ENCODE results near the gene NLRP6.

Gene NLRP6

DNA sequence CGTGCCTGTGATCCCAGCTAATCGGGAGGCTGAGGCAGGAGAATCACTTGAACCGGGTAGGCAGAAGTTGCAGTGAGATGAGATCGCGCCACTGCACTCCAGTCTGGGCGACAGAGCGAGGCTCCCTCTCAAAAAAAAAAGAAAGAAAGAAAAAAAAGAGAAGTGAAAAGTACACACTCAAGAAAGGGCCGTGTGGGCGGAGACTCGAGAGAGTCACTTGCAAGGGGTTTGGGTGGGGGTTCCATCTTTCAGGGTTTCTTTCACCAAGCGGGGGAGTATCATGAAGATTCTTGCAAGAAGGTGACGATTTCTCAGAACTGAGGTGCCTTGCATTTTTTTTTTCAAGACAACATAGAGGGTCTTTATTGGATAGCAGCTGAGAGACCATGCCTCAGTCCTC lies 25.2 kb downstream of the NLRP6 start:
- DNase-seq, result no peak
- Histone ChIP-seq H2BK120ac (ENCODE audit: low read depth, low read length) (no peak overlapping the region), H3K9ac (ENCODE audit: low read length) (no peak overlapping the region), H3K79me1 (ENCODE audit: low read length) (no peaks in the 10 kb centered on the region), H2BK15ac (replicated peaks; ENCODE audit: low read depth) (no peak overlapping the region), H3K27me3 (ENCODE audit: insufficient read depth, low read length, poor library complexity) (no peaks in the 10 kb centered on the region), H3K27ac (ENCODE audit: low read depth, low read length) (no peak overlapping the region), H3K23ac (ENCODE audit: low read length) (no peak overlapping the region), H3K4me2 (ENCODE audit: low read length) (no peak overlapping the region), H2BK5ac (ENCODE audit: low read length) (no peak overlapping the region), H3K4me3 (ENCODE audit: low read length) (no peak overlapping the region), H4K8ac (ENCODE audit: low read depth, low read length) (no peak overlapping the region), H3K56ac (ENCODE audit: low read length) (no peak overlapping the region), H3K4ac (ENCODE audit: low read depth, low read length) (no peak overlapping the region), H3K36me3 (ENCODE audit: control insufficient read depth, insufficient read depth, low read length) (no peaks in the 10 kb centered on the region), H4K5ac (ENCODE audit: low read length) (no peak overlapping the region), H2AK5ac (ENCODE audit: low read length) (no peak overlapping the region), H3K18ac (ENCODE audit: low read length) (no peak overlapping the region), H3K4me1 (ENCODE audit: control insufficient read depth, low read depth, low read length) (peaks cover 9% of the 10 kb centered on the region), H3K79me2 (ENCODE audit: control insufficient read depth, insufficient read depth, low read length) (no peaks in the 10 kb centered on the region)
- WGBS (ENCODE audit: extremely low coverage, insufficient coverage, low lambda C conversion rate), result no CpG with 5 or more reads among the region's 12 CpGs

DNA sequence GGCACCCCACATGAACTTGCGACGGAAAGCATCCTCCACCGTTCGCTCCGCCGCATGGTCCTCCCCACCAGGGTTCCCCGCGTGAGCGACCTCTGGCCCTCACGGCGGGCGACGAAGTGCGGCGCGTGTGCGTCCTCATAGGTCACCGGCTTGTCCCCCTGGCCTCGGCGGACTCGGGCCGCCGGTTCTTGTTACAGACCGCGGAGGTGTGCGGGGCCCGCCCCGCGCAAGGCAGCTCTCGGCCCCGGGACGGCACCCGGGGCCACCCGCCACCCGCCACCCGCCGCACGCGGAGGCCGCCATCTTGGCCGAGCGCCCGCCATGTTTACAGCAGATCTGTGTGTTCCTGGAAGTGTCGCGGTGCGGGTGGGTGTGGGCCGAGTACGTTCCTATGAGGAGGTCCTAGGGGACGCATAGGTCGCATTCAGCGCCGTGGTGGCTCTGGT lies 25.9 kb downstream of the NLRP6 start:
- Histone ChIP-seq H3K79me2 (ENCODE audit: control insufficient read depth, insufficient read depth, low read length) (peaks cover 2% of the 10 kb centered on the region), H3K27ac (ENCODE audit: low read depth, low read length) (no peak overlapping the region), H3K36me3 (ENCODE audit: control insufficient read depth, insufficient read depth, low read length) (no peaks in the 10 kb centered on the region), H3K56ac (ENCODE audit: low read length) (peak overlapping the region; percentile 42), H4K8ac (ENCODE audit: low read depth, low read length) (no peak overlapping the region), H3K4ac (ENCODE audit: low read depth, low read length) (no peak overlapping the region), H3K4me3 (ENCODE audit: low read length) (no peak overlapping the region), H3K79me1 (ENCODE audit: low read length) (no peaks in the 10 kb centered on the region), H2BK120ac (ENCODE audit: low read depth, low read length) (no peak overlapping the region), H3K4me2 (ENCODE audit: low read length) (no peak overlapping the region), H3K18ac (ENCODE audit: low read length) (no peak overlapping the region), H3K27me3 (ENCODE audit: insufficient read depth, low read length, poor library complexity) (no peaks in the 10 kb centered on the region), H3K4me1 (ENCODE audit: control insufficient read depth, low read depth, low read length) (peaks cover 11% of the 10 kb centered on the region), H2BK5ac (ENCODE audit: low read length) (no peak overlapping the region), H2AK5ac (ENCODE audit: low read length) (peak overlapping the region; percentile 22), H4K5ac (ENCODE audit: low read length) (no peak overlapping the region), H2BK15ac (replicated peaks; ENCODE audit: low read depth) (no peak overlapping the region), H3K9ac (ENCODE audit: low read length) (no peak overlapping the region), H3K23ac (ENCODE audit: low read length) (no peak overlapping the region)
- no peak for DNase-seq
- no CpG with 5 or more reads among the region's 52 CpGs for WGBS (ENCODE audit: extremely low coverage, insufficient coverage, low lambda C conversion rate)

- Histone ChIP-seq H4K8ac (ENCODE audit: low read depth, low read length) (no peak overlapping the region), H3K23ac (ENCODE audit: low read length) (no peak overlapping the region), H3K4me1 (ENCODE audit: control insufficient read depth, low read depth, low read length) (peaks cover 14% of the 10 kb centered on the region), H3K4me2 (ENCODE audit: low read length) (no peak overlapping the region), H2BK5ac (ENCODE audit: low read length) (no peak overlapping the region), H3K79me2 (ENCODE audit: control insufficient read depth, insufficient read depth, low read length) (peaks cover 5% of the 10 kb centered on the region), H3K36me3 (ENCODE audit: control insufficient read depth, insufficient read depth, low read length) (no peaks in the 10 kb centered on the region), H2BK120ac (ENCODE audit: low read depth, low read length) (no peak overlapping the region), H2BK15ac (replicated peaks; ENCODE audit: low read depth) (no peak overlapping the region), H3K18ac (ENCODE audit: low read length) (no peak overlapping the region), H3K4me3 (ENCODE audit: low read length) (no peak overlapping the region), H3K4ac (ENCODE audit: low read depth, low read length) (no peak overlapping the region), H3K56ac (ENCODE audit: low read length) (peak overlapping the region; percentile 18), H3K27ac (ENCODE audit: low read depth, low read length) (no peak overlapping the region), H3K9ac (ENCODE audit: low read length) (no peak overlapping the region), H3K79me1 (ENCODE audit: low read length) (no peaks in the 10 kb centered on the region), H2AK5ac (ENCODE audit: low read length) (no peak overlapping the region), H3K27me3 (ENCODE audit: insufficient read depth, low read length, poor library complexity) (no peaks in the 10 kb centered on the region), H4K5ac (ENCODE audit: low read length) (no peak overlapping the region)
- WGBS (ENCODE audit: extremely low coverage, insufficient coverage, low lambda C conversion rate), result no CpG with 5 or more reads among the region's 19 CpGs
- DNase-seq, result peak; percentile 81
Measured at GRCh38 chr11:304915-305843, 27.0 kb downstream of the NLRP6 start.

DNA sequence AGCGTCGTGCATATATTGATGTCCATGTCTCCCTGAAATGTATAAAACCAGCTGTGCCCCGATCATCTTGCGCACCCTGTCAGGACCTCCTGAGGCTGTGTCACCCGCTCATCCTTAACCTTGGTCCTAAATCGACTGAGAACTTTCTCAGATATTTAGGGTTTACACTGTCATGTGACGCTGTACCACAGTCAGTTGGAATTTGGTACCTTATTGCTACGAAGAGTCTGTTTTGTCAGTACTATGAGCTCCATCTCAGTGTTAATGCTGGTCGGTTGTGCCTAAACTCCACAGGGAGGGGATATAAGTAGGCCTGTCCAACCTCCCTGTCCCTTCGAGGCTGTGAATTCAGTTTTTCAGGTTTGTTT lies 27.6 kb downstream of the NLRP6 start:
- Histone ChIP-seq H3K9ac (ENCODE audit: low read length) (peak overlapping the region; percentile 1), H3K4me1 (ENCODE audit: control insufficient read depth, low read depth, low read length) (peaks cover 10% of the 10 kb centered on the region), H3K27ac (ENCODE audit: low read depth, low read length) (no peak overlapping the region), H3K23ac (ENCODE audit: low read length) (no peak overlapping the region), H4K5ac (ENCODE audit: low read length) (no peak overlapping the region), H2BK120ac (ENCODE audit: low read depth, low read length) (no peak overlapping the region), H3K4me3 (ENCODE audit: low read length) (no peak overlapping the region), H3K18ac (ENCODE audit: low read length) (no peak overlapping the region), H2BK5ac (ENCODE audit: low read length) (peak overlapping the region; percentile 17), H4K8ac (ENCODE audit: low read depth, low read length) (no peak overlapping the region), H3K79me2 (ENCODE audit: control insufficient read depth, insufficient read depth, low read length) (peaks cover 5% of the 10 kb centered on the region), H3K36me3 (ENCODE audit: control insufficient read depth, insufficient read depth, low read length) (no peaks in the 10 kb centered on the region), H3K4me2 (ENCODE audit: low read length) (no peak overlapping the region), H3K27me3 (ENCODE audit: insufficient read depth, low read length, poor library complexity) (no peaks in the 10 kb centered on the region), H2BK15ac (replicated peaks; ENCODE audit: low read depth) (no peak overlapping the region), H3K79me1 (ENCODE audit: low read length) (no peaks in the 10 kb centered on the region), H2AK5ac (ENCODE audit: low read length) (peak overlapping the region; percentile 87), H3K56ac (ENCODE audit: low read length) (peak overlapping the region; percentile 74), H3K4ac (ENCODE audit: low read depth, low read length) (no peak overlapping the region)
- no CpG with 5 or more reads among the region's 10 CpGs for WGBS (ENCODE audit: extremely low coverage, insufficient coverage, low lambda C conversion rate)
- DNase-seq, result no peak

GRCh38 chr11:306645-307371 lies 28.6 kb downstream of the NLRP6 start:
- Histone ChIP-seq H3K27ac (ENCODE audit: low read depth, low read length) (no peak overlapping the region), H3K27me3 (ENCODE audit: insufficient read depth, low read length, poor library complexity) (no peaks in the 10 kb centered on the region), H3K9ac (ENCODE audit: low read length) (no peak overlapping the region), H3K4me2 (ENCODE audit: low read length) (no peak overlapping the region), H3K23ac (ENCODE audit: low read length) (no peak overlapping the region), H3K36me3 (ENCODE audit: control insufficient read depth, insufficient read depth, low read length) (no peaks in the 10 kb centered on the region), H4K8ac (ENCODE audit: low read depth, low read length) (no peak overlapping the region), H2BK15ac (replicated peaks; ENCODE audit: low read depth) (peak overlapping the region; percentile 4), H3K4ac (ENCODE audit: low read depth, low read length) (no peak overlapping the region), H2BK120ac (ENCODE audit: low read depth, low read length) (no peak overlapping the region), H4K5ac (ENCODE audit: low read length) (no peak overlapping the region), H2AK5ac (ENCODE audit: low read length) (peak overlapping the region; percentile 87), H3K79me2 (ENCODE audit: control insufficient read depth, insufficient read depth, low read length) (peaks cover 5% of the 10 kb centered on the region), H2BK5ac (ENCODE audit: low read length) (peak overlapping the region; percentile 35), H3K56ac (ENCODE audit: low read length) (peak overlapping the region; percentile 74), H3K18ac (ENCODE audit: low read length) (no peak overlapping the region), H3K4me3 (ENCODE audit: low read length) (no peak overlapping the region), H3K79me1 (ENCODE audit: low read length) (no peaks in the 10 kb centered on the region), H3K4me1 (ENCODE audit: control insufficient read depth, low read depth, low read length) (peaks cover 11% of the 10 kb centered on the region)
- WGBS (ENCODE audit: extremely low coverage, insufficient coverage, low lambda C conversion rate), result no CpG with 5 or more reads among the region's 17 CpGs
- no peak for DNase-seq

Measured in mesendoderm (in vitro differentiated cells).